ENCODE measurements around the gene OR10H2.
"Not testable (repeated sequence)": the region's sequence is repeated elsewhere in the genome, so short reads cannot be mapped to it uniquely, and the experiment has no call there.

OR10H2 gene

GRCh38 chr19:15759962-15760565, 32.2 kb downstream of the OR10H2 start:
- Histone ChIP-seq H2AFZ (ENCODE audit: low read length, unreplicated experiment) (no peak overlapping the region), H3K4me3 (ENCODE audit: low read depth, low read length) (no peak overlapping the region), H3K79me2 (ENCODE audit: control insufficient read depth, insufficient read depth, low read length, unreplicated experiment) (no peaks in the 10 kb centered on the region), H3K27me3 (ENCODE audit: insufficient read depth, low read length) (no peaks in the 10 kb centered on the region), H3K36me3 (ENCODE audit: insufficient read depth, low read length) (no peaks in the 10 kb centered on the region), H3K27ac (ENCODE audit: low read depth, low read length) (no peak overlapping the region), H3K4me1 (ENCODE audit: control insufficient read depth, insufficient read depth, low read length, unreplicated experiment) (no peaks in the 10 kb centered on the region)

- Histone ChIP-seq H3K4me1 (ENCODE audit: control insufficient read depth, insufficient read depth, low read length, unreplicated experiment) (no peaks in the 10 kb centered on the region), H2AFZ (ENCODE audit: low read length, unreplicated experiment) (no peak overlapping the region), H3K4me3 (ENCODE audit: low read depth, low read length) (no peak overlapping the region), H3K27me3 (ENCODE audit: insufficient read depth, low read length) (no peaks in the 10 kb centered on the region), H3K36me3 (ENCODE audit: insufficient read depth, low read length) (no peaks in the 10 kb centered on the region), H3K79me2 (ENCODE audit: control insufficient read depth, insufficient read depth, low read length, unreplicated experiment) (no peaks in the 10 kb centered on the region), H3K27ac (ENCODE audit: low read depth, low read length) (no peak overlapping the region)
These were observed 41.8 kb downstream of the OR10H2 start for GRCh38 chr19:15769586-15769985.

DNA sequence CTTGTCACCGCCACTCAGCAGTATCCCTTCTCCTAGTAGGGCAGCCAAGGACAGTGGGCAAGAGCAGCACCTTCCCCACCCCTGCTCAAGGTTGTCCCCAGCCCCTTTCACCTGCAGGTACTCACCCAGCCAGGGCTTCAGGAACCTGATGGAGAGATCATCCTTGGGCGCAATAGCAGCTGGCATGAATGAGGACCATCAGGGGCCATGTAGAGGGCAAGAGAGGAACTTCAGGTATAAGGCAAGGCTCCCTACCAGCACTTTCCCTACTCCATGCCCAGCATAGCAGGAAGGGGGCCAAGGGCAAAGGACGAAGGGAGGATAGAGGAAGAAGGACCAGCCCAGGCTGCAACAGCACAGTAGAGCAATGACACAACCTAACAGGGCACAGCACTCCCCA, 46.3 kb downstream of the OR10H2 start:
- not testable (repeated sequence) for H3K27me3 ChIP-seq (ENCODE audit: insufficient read depth, low read length); H3K4me1 ChIP-seq (ENCODE audit: control insufficient read depth, insufficient read depth, low read length, unreplicated experiment); H3K27ac ChIP-seq (ENCODE audit: low read depth, low read length); H3K36me3 ChIP-seq (ENCODE audit: insufficient read depth, low read length); H2AFZ ChIP-seq (ENCODE audit: low read length, unreplicated experiment); H3K79me2 ChIP-seq (ENCODE audit: control insufficient read depth, insufficient read depth, low read length, unreplicated experiment); H3K4me3 ChIP-seq (ENCODE audit: low read depth, low read length)

DNA sequence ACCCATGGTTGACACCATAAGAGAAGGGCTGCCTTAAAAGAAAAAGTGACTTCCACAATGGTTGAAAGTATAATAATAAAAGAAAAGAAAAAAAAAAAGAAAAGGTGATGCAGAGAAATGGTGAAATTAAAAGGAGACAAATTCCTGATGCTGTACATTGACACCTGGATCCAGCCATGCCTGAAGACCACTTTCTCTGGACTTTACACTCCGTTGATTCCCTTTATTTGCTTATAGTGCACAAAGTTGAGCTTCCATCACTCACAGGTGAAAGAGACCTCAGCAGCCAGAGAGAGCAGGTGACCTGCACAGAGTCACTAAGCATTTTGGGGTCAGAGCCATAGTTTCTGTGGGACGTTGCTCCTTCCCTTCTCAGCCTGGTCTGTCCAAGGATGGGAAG, 47.4 kb downstream of the OR10H2 start:
- no peak overlapping the region for H3K27ac ChIP-seq (ENCODE audit: low read depth, low read length)
- no peaks in the 10 kb centered on the region for H3K36me3 ChIP-seq (ENCODE audit: insufficient read depth, low read length)
- no peaks in the 10 kb centered on the region for H3K4me1 ChIP-seq (ENCODE audit: control insufficient read depth, insufficient read depth, low read length, unreplicated experiment)
- no peaks in the 10 kb centered on the region for H3K27me3 ChIP-seq (ENCODE audit: insufficient read depth, low read length)
- H3K79me2 ChIP-seq (ENCODE audit: control insufficient read depth, insufficient read depth, low read length, unreplicated experiment), result no peaks in the 10 kb centered on the region
- no peak overlapping the region for H2AFZ ChIP-seq (ENCODE audit: low read length, unreplicated experiment)
- H3K4me3 ChIP-seq (ENCODE audit: low read depth, low read length), result no peak overlapping the region

DNA sequence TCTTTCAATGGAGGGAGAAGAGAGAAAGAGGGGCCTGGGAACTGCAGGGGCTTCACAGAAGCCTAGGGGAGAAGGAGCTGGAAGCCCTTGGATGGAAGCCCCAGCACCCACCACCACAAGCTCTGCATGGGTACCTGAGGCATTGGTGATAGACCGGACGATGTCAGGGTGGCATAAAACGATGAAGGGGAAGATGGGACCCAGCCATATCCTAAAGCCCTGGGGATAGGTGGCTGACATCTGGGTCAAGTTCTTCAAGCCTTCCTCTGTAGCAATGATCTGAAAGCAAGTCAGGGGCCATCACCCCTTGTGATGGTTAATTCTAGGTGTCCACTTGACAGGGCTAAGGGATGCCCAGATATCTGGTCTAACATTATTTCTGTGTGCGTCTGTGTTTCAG, 48.4 kb downstream of the OR10H2 start:
- H3K27me3 ChIP-seq (ENCODE audit: insufficient read depth, low read length), result no peaks in the 10 kb centered on the region
- H3K4me3 ChIP-seq (ENCODE audit: low read depth, low read length), result no peak overlapping the region
- H3K36me3 ChIP-seq (ENCODE audit: insufficient read depth, low read length), result no peaks in the 10 kb centered on the region
- no peak overlapping the region for H2AFZ ChIP-seq (ENCODE audit: low read length, unreplicated experiment)
- H3K27ac ChIP-seq (ENCODE audit: low read depth, low read length), result no peak overlapping the region
- H3K79me2 ChIP-seq (ENCODE audit: control insufficient read depth, insufficient read depth, low read length, unreplicated experiment), result no peaks in the 10 kb centered on the region
- H3K4me1 ChIP-seq (ENCODE audit: control insufficient read depth, insufficient read depth, low read length, unreplicated experiment), result no peaks in the 10 kb centered on the region

DNA sequence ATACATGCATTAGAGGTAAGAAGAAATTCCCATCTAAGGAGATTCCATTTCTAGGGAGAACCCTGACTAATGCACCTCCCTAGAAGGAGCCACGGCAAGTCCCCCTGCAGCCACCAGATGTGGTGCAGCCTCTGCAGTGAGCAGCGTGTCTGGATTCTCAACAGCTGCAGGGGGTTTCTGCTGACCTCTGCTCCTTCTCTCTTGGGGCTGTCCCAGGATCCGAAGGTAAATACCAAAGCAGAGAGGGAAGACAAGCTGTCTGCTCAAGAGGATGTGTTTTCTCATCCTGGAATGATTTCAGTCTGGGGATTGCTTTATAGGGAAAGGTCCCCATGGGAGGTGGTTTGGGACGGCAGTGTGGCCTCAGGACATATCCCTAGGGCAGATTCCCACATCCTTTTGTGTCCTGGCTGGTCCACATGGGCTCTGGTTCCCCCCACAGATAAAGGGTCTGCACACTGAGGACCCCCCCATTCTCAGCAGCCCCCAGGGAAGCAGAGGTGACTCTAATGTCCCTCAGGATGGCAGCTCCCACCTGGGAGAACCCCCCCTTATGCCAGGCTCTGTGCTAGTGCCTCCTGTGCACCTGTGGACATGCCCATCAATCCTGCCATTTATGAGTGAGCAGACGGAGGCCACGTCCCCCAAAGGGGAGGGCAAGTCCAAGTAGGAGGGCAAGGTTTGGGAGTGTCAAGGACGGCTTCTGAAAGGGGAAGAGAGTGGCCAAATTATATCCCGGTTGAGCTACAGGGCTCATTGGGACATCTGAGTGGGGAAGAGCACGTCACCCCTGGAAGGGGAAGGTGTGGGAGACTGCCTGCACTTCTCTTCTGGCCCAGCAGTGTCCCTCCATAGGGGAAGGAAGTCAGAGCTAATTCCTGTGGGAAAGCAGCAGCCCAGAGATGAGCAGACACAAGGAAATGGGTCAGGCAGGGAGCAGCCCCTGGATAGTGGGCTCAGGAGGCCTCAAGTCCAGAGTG, 49.5 kb downstream of the OR10H2 start:
- Histone ChIP-seq H3K79me2 (ENCODE audit: control insufficient read depth, insufficient read depth, low read length, unreplicated experiment) (no peaks in the 10 kb centered on the region), H3K4me3 (ENCODE audit: low read depth, low read length) (no peak overlapping the region), H3K27ac (ENCODE audit: low read depth, low read length) (no peak overlapping the region), H3K4me1 (ENCODE audit: control insufficient read depth, insufficient read depth, low read length, unreplicated experiment) (no peaks in the 10 kb centered on the region), H3K36me3 (ENCODE audit: insufficient read depth, low read length) (no peaks in the 10 kb centered on the region), H2AFZ (ENCODE audit: low read length, unreplicated experiment) (no peak overlapping the region), H3K27me3 (ENCODE audit: insufficient read depth, low read length) (no peaks in the 10 kb centered on the region)
